Mesenchymal stem cell (in vitro differentiated cells and primary cell): Measurements from ENCODE around the gene DNHD1.

Experiments
- DNase-seq: peaks from one replicate; pipeline ENCODE4 v3.0.0-alpha.2; 2013
- H2AFZ ChIP-seq: one replicate; pipeline ENCODE4 v1.6.1; 2013; ENCODE audit warnings: low read depth, mild to moderate bottlenecking, control low read depth, inconsistent platforms, low read length, moderate library complexity
- H2AK5ac ChIP-seq: 2 replicates; pipeline ENCODE4 v1.6.1; 2013; ENCODE audit warnings: low read length, moderate library complexity, mild to moderate bottlenecking, inconsistent platforms; ENCODE audit not compliant: severe bottlenecking
- H2BK120ac ChIP-seq: one replicate; pipeline ENCODE4 v1.6.1; 2013; ENCODE audit warnings: low read depth, mild to moderate bottlenecking, inconsistent platforms, low read length, moderate library complexity
- H2BK12ac ChIP-seq, 2 experiments: one replicate each; pipeline ENCODE4 v1.6.1; 2013; ENCODE audit warnings: inconsistent platforms in 2 of 2, low read length in 2 of 2, mild to moderate bottlenecking in 2 of 2, moderate library complexity in 2 of 2, control low read depth in 1 of 2
- H2BK15ac ChIP-seq: one replicate; pipeline ENCODE4 v1.6.1; 2013; ENCODE audit warnings: mild to moderate bottlenecking, low read depth, inconsistent platforms; ENCODE audit not compliant: poor library complexity, severe bottlenecking
- H2BK5ac ChIP-seq: 2 replicates; pipeline ENCODE4 v1.6.1; 2013; ENCODE audit warnings: low read depth, mild to moderate bottlenecking, low read length, control low read depth, inconsistent platforms; ENCODE audit not compliant: poor library complexity, severe bottlenecking
- H3K14ac ChIP-seq, 2 experiments: one replicate each; pipeline ENCODE4 v1.6.1; 2013; ENCODE audit warnings: inconsistent platforms in 2 of 2, low read length in 2 of 2, control low read depth in 1 of 2, mild to moderate bottlenecking in 1 of 2, moderate library complexity in 1 of 2
- H3K18ac ChIP-seq, 2 experiments: one replicate each; pipeline ENCODE4 v1.6.1; 2013; ENCODE audit warnings: inconsistent platforms in 2 of 2, low read length in 2 of 2, control low read depth in 1 of 2, low read depth in 1 of 2, mild to moderate bottlenecking in 1 of 2
- H3K23ac ChIP-seq, 2 experiments: one replicate each; pipeline ENCODE4 v1.6.1; 2013; ENCODE audit warnings: inconsistent platforms in 2 of 2, low read length in 2 of 2, mild to moderate bottlenecking in 2 of 2, moderate library complexity in 2 of 2, control low read depth in 1 of 2
- H3K27ac ChIP-seq: 2 replicates; pipeline ENCODE4 v1.5.1; 2013; ENCODE audit warnings: mild to moderate bottlenecking, moderate library complexity, low read length, control low read depth, inconsistent platforms; ENCODE audit not compliant: poor library complexity, severe bottlenecking
- H3K27me3 ChIP-seq, 2 experiments: 2 replicates each; pipeline versions ENCODE4 v1.6.1 to v1.7.0; 2013; ENCODE audit warnings: low read length in 2 of 2, mild to moderate bottlenecking in 2 of 2, moderate library complexity in 2 of 2, control low read depth in 1 of 2, inconsistent platforms in 1 of 2; ENCODE audit not compliant: control insufficient read depth in 1 of 2, insufficient read depth in 1 of 2
- H3K36me3 ChIP-seq, 2 experiments: 2 replicates each; pipeline versions ENCODE4 v1.6.1 to v1.7.0; 2013; ENCODE audit warnings: low read length in 2 of 2, control low read depth in 1 of 2, inconsistent platforms in 1 of 2, low read depth in 1 of 2, mild to moderate bottlenecking in 1 of 2; ENCODE audit not compliant: insufficient read depth in 2 of 2, control insufficient read depth in 1 of 2
- H3K4ac ChIP-seq, 2 experiments: one replicate each; pipeline ENCODE4 v1.6.1; 2013; ENCODE audit warnings: inconsistent platforms in 2 of 2, low read length in 2 of 2, mild to moderate bottlenecking in 2 of 2, moderate library complexity in 2 of 2, control low read depth in 1 of 2, low read depth in 1 of 2
- H3K4me1 ChIP-seq: 2 replicates; pipeline ENCODE4 v1.6.1; 2013; ENCODE audit warnings: low read depth, low read length, control low read depth; ENCODE audit not compliant: control insufficient read depth, insufficient read depth
- H3K4me2 ChIP-seq: 2 replicates; pipeline ENCODE4 v1.6.1; 2013; ENCODE audit warnings: low read length, mild to moderate bottlenecking, inconsistent platforms; ENCODE audit not compliant: poor library complexity, severe bottlenecking
- H3K4me3 ChIP-seq, 2 experiments: 2 replicates each; pipeline versions ENCODE4 v1.5.1 to v1.7.0; 2013; ENCODE audit warnings: low read length in 2 of 2, mild to moderate bottlenecking in 2 of 2, control low read depth in 1 of 2, low read depth in 1 of 2; ENCODE audit not compliant: insufficient read depth in 1 of 2
- H3K79me1 ChIP-seq: replicated peaks from 2 replicates; pipeline ENCODE4 v1.6.1; 2013; ENCODE audit warnings: mild to moderate bottlenecking, control low read depth, low read length, inconsistent platforms; ENCODE audit not compliant: poor library complexity, severe bottlenecking
- H3K9ac ChIP-seq: 2 replicates; pipeline ENCODE4 v1.7.0; 2013; ENCODE audit warnings: mild to moderate bottlenecking, low read length, moderate library complexity
- H3K9me3 ChIP-seq: 2 replicates; pipeline ENCODE4 v1.7.0; 2013; ENCODE audit warnings: mild to moderate bottlenecking, low read length; ENCODE audit not compliant: control insufficient read depth
- H4K8ac ChIP-seq: one replicate; pipeline ENCODE4 v1.6.1; 2013; ENCODE audit warnings: inconsistent platforms, mild to moderate bottlenecking, low read length, moderate library complexity
- H4K91ac ChIP-seq: one replicate; pipeline ENCODE4 v1.6.1; 2013; ENCODE audit warnings: mild to moderate bottlenecking, low read length, inconsistent platforms
- WGBS: methylation state at CpG from one replicate; pipeline ENCODE4 v1.1.7; 2013; ENCODE audit warnings: mixed read lengths; 5-methylcytosine and 5-hydroxymethylcytosine counted together

Gene DNHD1

GRCh38 chr11:6609502-6610015 lies 112.5 kb downstream of the DNHD1 start:
- Histone ChIP-seq H3K9ac (peak overlapping the region; percentile 89), H3K23ac (no peak overlapping the region), H3K27me3 (no peaks in the 10 kb centered on the region), H2AK5ac (no peak overlapping the region), H2AFZ (no peak overlapping the region), H2BK5ac (no peak overlapping the region), H3K18ac (no peak overlapping the region), H3K4me1 (peaks cover 20% of the 10 kb centered on the region), H3K9me3 (no peaks in the 10 kb centered on the region), H3K79me1 (peaks cover 20% of the 10 kb centered on the region), H3K36me3 (peaks cover 42 to 61% of the 10 kb centered on the region in 2 experiments), H2BK15ac (no peak overlapping the region), H3K4me3 (no peak overlapping the region), H3K14ac (no peak overlapping the region), H4K8ac (no peak overlapping the region), H3K4me2 (no peak overlapping the region), H2BK120ac (no peak overlapping the region), H3K27ac (no peak overlapping the region), H4K91ac (no peak overlapping the region), H2BK12ac (no peak overlapping the region), H3K4ac (no peak overlapping the region)
- no peak for DNase-seq
- 95% methylated on average over 7 of the region's 8 CpGs for WGBS

- DNase-seq = no peak
- H4K8ac ChIP-seq = peak overlapping the region; percentile 22
- peak overlapping the region; percentile 89 for H3K9ac ChIP-seq
- no peak overlapping the region for H3K18ac ChIP-seq
- H2AK5ac ChIP-seq = peak overlapping the region; percentile 7
- H3K27me3 ChIP-seq = no peaks in the 10 kb centered on the region
- no peak overlapping the region for H2BK12ac ChIP-seq
- no peak overlapping the region for H4K91ac ChIP-seq
- H3K36me3 ChIP-seq = peaks cover 52 to 69% of the 10 kb centered on the region in 2 experiments
- H2BK15ac ChIP-seq = no peak overlapping the region
- H3K27ac ChIP-seq = peak overlapping the region; percentile 71
- H3K4me3 ChIP-seq = peak overlapping the region in 1 of 2 experiments; percentile 80
- peak overlapping the region in 1 of 2 experiments; percentile 4 for H3K4ac ChIP-seq
- peaks cover 18% of the 10 kb centered on the region for H3K4me1 ChIP-seq
- no peak overlapping the region for H3K4me2 ChIP-seq
- no peak overlapping the region for H3K14ac ChIP-seq
- no peak overlapping the region for H3K23ac ChIP-seq
- no peak overlapping the region for H2BK120ac ChIP-seq
- no peaks in the 10 kb centered on the region for H3K9me3 ChIP-seq
- H2AFZ ChIP-seq = no peak overlapping the region
- H3K79me1 ChIP-seq = peaks cover 23% of the 10 kb centered on the region
- 92% methylated on average over 6 of the region's 6 CpGs for WGBS
- H2BK5ac ChIP-seq = no peak overlapping the region
These were observed 113.5 kb downstream of the DNHD1 start for GRCh38 chr11:6610591-6610990.

- 13% methylated on average over 20 of the region's 39 CpGs for WGBS
- H3K4me2 ChIP-seq = peak overlapping the region; percentile 79
These were observed 114.2 kb downstream of the DNHD1 start for GRCh38 chr11:6611092-6611962.

GRCh38 chr11:6611963-6612212 lies 114.8 kb downstream of the DNHD1 start:
- peaks cover 22% of the 10 kb centered on the region for H3K4me1 ChIP-seq
- peak overlapping the region in 1 of 2 experiments; percentile 93 for H3K14ac ChIP-seq
- H3K9ac ChIP-seq = peak overlapping the region; percentile 89
- H3K27me3 ChIP-seq = no peaks in the 10 kb centered on the region
- peak overlapping the region; percentile 79 for H3K4me2 ChIP-seq
- peak overlapping the region; percentile 70 for H4K8ac ChIP-seq
- H2BK12ac ChIP-seq = peak overlapping the region in 1 of 2 experiments; percentile 88
- H3K18ac ChIP-seq = peak overlapping the region; percentile 90 to 93
- peak overlapping the region; percentile 71 to 84 for H3K4ac ChIP-seq
- H3K9me3 ChIP-seq = no peaks in the 10 kb centered on the region
- H2BK15ac ChIP-seq = peak overlapping the region; percentile 12
- H3K79me1 ChIP-seq = peaks cover 33% of the 10 kb centered on the region
- H3K4me3 ChIP-seq = peak overlapping the region; percentile 80 to 84
- no peak overlapping the region for H2AFZ ChIP-seq
- no peak for DNase-seq
- 1% methylated on average over 19 of the region's 36 CpGs for WGBS
- peaks cover 65 to 81% of the 10 kb centered on the region in 2 experiments for H3K36me3 ChIP-seq
- peak overlapping the region; percentile 97 for H2BK120ac ChIP-seq
- H2AK5ac ChIP-seq = no peak overlapping the region
- peak overlapping the region in 1 of 2 experiments; percentile 84 for H3K23ac ChIP-seq
- H2BK5ac ChIP-seq = peak overlapping the region; percentile 71
- peak overlapping the region; percentile 91 for H4K91ac ChIP-seq
- H3K27ac ChIP-seq = no peak overlapping the region

More at GRCh38 chr11:6611092-6611962, 114.2 kb downstream of the DNHD1 start:
- H2BK12ac ChIP-seq = peak overlapping the region in 1 of 2 experiments; percentile 88
- peak overlapping the region; percentile 97 for H2BK120ac ChIP-seq
- peak overlapping the region in 1 of 2 experiments; percentile 93 for H3K14ac ChIP-seq
- peak overlapping the region; percentile 80 to 84 for H3K4me3 ChIP-seq
- H3K27ac ChIP-seq = peak overlapping the region; percentile 71
- H2BK15ac ChIP-seq = peak overlapping the region; percentile 12
- peak overlapping the region; percentile 89 for H3K9ac ChIP-seq
- H2BK5ac ChIP-seq = peak overlapping the region; percentile 71
- DNase-seq = peak; percentile 34
- H3K18ac ChIP-seq = peak overlapping the region; percentile 90 to 93
- no peaks in the 10 kb centered on the region for H3K27me3 ChIP-seq
- H2AK5ac ChIP-seq = peak overlapping the region; percentile 56
- peak overlapping the region; percentile 91 for H4K91ac ChIP-seq
- H3K9me3 ChIP-seq = no peaks in the 10 kb centered on the region
- H3K4me1 ChIP-seq = peaks cover 20% of the 10 kb centered on the region
- peaks cover 28% of the 10 kb centered on the region for H3K79me1 ChIP-seq
- H4K8ac ChIP-seq = peak overlapping the region; percentile 70
- peak overlapping the region in 1 of 2 experiments; percentile 84 for H3K23ac ChIP-seq
- H3K4ac ChIP-seq = peak overlapping the region; percentile 71 to 84
- no peak overlapping the region for H2AFZ ChIP-seq
- peaks cover 59 to 76% of the 10 kb centered on the region in 2 experiments for H3K36me3 ChIP-seq
